Activated CD4-positive, alpha-beta T cell treated with anti-CD3 and anti-CD28 coated beads, Interleukin-2, amount 50 U/mL, for 4 hours (primary cell): ENCODE results near the gene ARHGEF28.

ENCODE experiments used
- DNase-seq, 2 experiments: peaks; one replicate each; pipeline ENCODE4 v3.0.0-alpha.2; 2020

Gene ARHGEF28

GRCh38 chr5:73693573-73694061, 67.6 kb downstream of the ARHGEF28 start:
- no peak for DNase-seq

- DNase-seq: no peak
Observed at GRCh38 chr5:73694089-73694488, 68.1 kb downstream of the ARHGEF28 start.

- DNase-seq: no peak
Observed at GRCh38 chr5:73698011-73698410, 72.0 kb downstream of the ARHGEF28 start.

GRCh38 chr5:73701566-73701965, 75.6 kb downstream of the ARHGEF28 start:
- DNase-seq: no peak

DNA sequence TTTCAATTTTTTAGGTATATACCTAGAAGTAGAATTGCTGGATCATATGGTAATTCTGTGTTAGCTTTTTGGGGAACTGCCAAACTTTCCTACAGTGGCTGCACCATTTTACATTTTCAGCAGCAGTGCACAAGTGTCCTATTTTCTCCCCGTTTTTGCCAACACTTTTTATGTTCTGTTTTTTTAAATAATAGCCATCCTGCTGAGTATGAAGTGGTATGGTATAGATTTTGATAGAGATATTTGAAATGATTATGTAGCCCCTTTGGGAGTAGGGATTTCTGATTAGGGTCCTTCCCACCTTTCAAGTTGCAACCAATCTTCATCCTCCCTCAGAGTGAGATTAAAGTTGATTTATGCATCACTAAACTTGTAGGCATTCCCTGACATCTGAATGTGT, 76.5 kb downstream of the ARHGEF28 start:
- DNase-seq: no peak

- no peak for DNase-seq
Observed at GRCh38 chr5:73702951-73703350, 77.0 kb downstream of the ARHGEF28 start.

DNA sequence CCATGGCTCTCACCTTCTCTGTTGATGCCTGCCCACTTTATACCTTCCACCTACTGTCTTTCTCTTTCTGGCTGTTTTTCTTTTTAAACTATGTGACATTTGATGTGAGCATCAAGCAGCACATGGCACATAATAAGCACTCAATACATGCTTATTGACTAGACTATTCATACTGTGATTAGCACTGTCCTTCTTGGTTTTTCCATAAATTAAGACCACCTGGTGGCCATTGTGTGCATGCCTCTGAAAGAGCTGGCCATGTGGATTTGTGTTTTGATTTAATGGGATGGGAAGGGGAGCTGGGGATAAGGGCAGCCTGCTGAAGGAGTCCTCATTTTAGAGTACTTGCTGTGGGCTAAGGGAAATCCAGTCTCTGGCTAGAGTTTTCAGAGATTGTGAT, 79.4 kb downstream of the ARHGEF28 start:
- no peak for DNase-seq

- no peak for DNase-seq
Observed at GRCh38 chr5:73706963-73707362, 81.0 kb downstream of the ARHGEF28 start.

DNA sequence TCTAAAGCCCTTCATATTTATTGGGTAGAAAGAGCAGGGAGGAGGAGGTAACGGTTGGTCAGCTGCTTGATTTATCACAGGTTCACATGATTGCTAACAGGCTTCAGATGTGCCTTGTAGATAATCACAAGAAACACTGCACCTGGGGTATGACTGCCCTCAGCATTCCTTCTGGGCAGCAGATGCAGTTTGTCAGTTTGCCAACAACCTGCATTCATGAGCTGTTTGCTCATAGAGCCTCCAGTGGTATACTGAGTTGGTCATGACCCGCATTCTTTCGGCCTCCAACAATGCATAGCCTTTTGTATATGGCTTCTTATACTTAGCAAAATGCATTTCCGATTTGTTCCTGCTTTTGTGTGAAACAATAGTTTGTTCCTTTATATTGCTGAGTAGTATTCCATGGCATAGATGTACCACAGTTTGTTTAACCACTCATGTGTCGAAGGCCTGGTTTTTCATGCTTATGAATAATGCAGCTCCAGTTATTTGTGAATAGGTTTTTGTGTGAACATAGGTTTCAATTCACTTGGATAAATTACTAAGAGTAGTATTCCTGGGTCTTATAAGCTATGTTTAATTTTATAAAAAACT, 83.6 kb downstream of the ARHGEF28 start:
- no peak for DNase-seq

GRCh38 chr5:73716284-73716808, 90.3 kb downstream of the ARHGEF28 start:
- no peak for DNase-seq

GRCh38 chr5:73718762-73719161, 92.8 kb downstream of the ARHGEF28 start:
- no peak for DNase-seq

GRCh38 chr5:73719632-73720031, 93.6 kb downstream of the ARHGEF28 start:
- DNase-seq: no peak

GRCh38 chr5:73722231-73722630, 96.2 kb downstream of the ARHGEF28 start:
- no peak for DNase-seq

DNA sequence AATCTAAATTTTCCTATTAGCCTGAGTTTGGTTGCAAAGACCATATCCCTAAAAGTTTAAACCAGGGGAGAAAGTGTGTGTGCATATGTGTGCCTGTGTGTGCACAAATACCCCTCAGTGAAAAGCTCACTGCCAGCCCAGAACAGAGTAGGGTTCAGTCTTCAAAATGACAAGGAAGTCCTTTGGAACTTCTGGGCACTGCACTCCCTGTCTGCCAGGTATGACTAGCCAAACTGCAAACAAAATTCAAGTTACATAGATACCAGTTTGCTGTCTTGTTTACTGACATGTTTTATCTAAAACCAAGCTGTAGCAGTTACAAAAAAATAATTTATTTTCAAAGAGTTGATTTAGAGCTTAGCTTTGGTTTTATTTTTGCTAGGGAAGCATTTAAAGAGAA, 100.1 kb downstream of the ARHGEF28 start:
- DNase-seq: no peak

- DNase-seq: no peak
Observed at GRCh38 chr5:73726606-73727231, 100.7 kb downstream of the ARHGEF28 start.

- no peak for DNase-seq
Observed at GRCh38 chr5:73727470-73727869, 101.5 kb downstream of the ARHGEF28 start.

DNA sequence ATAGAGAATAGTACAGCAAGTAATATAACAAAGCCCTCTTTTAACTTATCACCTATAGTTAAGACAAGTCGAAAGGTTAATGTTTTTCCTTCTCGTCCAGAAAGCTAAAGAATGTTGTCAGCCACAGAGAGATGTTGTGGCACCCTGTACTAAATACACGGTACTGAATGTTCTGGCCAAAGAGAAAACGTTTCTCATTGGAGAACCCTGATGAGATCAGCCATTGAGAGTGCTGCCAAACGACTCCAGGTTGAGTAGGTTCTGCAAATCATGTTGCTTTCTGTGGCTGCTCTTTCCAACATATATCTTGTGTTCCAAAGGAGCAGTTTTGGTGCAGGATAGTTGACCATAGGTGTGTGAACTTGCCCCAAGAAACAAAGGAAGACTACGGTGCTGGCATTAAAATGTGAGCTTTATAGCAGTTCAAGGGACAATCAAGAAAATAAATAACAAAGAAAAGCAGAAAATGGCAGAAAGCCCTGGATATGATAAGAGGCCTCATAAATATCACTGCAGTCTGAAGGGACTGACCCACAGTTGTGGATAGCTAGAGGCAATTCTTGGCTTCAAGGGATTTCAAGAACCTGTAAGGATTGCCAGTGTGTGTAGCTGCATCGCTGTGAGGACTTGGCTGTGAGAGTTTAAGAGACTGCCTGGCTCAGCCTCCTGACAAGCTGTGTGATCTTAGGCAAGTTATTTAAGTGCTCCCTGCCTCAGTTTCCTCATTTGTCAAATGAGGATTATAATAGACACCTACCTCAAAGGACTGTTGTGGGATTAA, 102.7 kb downstream of the ARHGEF28 start:
- no peak for DNase-seq

- no peak for DNase-seq
Observed at GRCh38 chr5:73729329-73729728, 103.3 kb downstream of the ARHGEF28 start.

GRCh38 chr5:73732045-73732444, 106.0 kb downstream of the ARHGEF28 start:
- DNase-seq: no peak

DNA sequence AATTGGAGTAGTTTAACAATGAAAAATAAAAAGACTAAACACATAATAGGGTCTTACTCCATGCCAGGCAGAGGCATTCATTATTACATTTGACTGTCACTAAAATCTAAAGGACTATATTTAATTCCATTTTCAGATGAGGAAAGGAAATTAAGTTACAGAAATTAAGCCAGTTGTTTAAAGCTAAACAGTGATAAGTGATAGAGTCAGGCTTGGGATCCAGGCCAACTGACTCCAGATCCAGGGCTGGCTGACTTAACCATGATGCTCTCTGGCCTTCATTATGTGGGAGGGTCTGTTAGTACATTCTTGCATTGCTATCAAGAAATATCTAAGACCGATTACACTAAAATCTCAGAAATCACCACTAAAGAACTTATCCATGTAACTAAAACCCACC, 107.2 kb downstream of the ARHGEF28 start:
- no peak for DNase-seq

- DNase-seq: no peak
Observed at GRCh38 chr5:73735032-73735734, 109.2 kb downstream of the ARHGEF28 start.

DNA sequence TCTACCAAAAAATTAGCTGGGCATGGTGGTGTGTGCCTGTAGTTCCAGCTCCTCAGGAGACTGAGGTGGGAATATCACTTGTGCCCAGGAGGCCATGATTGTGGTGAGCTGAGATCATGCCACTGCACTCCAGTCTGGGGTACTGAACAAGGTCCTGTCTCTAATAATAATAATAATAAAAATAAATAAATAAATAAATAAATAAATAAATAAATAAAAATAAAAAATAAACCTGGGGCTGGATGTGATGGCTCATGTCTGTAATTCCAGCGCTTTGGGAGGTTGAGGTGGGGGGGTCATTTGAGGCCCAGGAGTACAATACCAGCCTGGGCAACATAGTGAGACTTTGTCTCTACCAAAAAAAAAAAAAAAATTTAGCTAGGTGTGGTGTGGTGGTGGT, 113.7 kb downstream of the ARHGEF28 start:
- DNase-seq: no peak

GRCh38 chr5:73740274-73740790, 114.3 kb downstream of the ARHGEF28 start:
- no peak for DNase-seq
